HG03095 (cell line): ENCODE results near the gene PCDHGC5.

Source experiments
- ATAC-seq: cut with Tn5 transposase; IDR thresholded peaks from one replicate; pipeline ENCODE4 v1.9.1; 2021; ENCODE audit warnings: moderate library complexity; ENCODE audit not compliant: unreplicated experiment

Gene PCDHGC5

DNA sequence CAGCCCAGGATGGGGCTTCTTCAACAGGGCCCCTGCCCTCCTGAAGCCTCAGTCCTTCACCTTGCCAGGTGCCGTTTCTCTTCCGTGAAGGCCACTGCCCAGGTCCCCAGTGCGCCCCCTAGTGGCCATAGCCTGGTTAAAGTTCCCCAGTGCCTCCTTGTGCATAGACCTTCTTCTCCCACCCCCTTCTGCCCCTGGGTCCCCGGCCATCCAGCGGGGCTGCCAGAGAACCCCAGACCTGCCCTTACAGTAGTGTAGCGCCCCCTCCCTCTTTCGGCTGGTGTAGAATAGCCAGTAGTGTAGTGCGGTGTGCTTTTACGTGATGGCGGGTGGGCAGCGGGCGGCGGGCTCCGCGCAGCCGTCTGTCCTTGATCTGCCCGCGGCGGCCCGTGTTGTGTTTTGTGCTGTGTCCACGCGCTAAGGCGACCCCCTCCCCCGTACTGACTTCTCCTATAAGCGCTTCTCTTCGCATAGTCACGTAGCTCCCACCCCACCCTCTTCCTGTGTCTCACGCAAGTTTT is 23.6 kb downstream of the PCDHGC5 start:
- no peak for ATAC-seq

DNA sequence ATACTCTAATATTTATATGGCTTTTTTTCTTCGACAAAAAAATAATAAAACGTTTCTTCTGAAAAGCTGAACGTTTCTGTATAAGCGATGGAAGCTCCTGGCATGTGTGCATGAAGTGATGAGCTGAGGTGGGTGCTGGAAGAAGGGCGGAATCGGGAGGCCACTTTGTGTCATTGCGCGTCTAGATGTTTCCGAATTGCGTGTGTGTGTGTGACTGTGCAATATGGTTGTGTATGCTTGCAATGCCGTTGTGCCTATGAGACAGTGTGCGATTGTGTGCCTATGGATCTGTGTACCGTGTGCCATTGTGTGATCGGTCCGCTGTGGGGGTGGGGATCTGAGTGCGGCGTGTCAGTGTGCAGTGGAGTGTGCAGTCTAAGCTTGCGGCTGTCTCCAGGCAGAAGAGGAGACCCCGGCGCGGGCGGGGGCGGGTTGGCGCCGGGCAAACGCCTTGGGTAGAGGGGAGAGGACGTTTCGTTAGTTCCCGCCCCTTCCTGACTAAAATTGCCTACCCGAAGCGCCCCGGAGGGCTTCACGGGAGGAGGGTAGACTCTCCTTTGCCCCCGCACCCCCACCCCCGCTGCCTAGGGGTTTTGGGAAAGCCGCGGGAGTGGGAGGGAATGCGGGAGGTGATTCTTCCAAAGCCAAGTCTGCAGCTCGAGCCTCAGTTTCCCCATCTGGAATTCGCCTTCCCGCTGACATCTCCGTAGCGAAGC is 24.2 kb downstream of the PCDHGC5 start:
- ATAC-seq = no peak

DNA sequence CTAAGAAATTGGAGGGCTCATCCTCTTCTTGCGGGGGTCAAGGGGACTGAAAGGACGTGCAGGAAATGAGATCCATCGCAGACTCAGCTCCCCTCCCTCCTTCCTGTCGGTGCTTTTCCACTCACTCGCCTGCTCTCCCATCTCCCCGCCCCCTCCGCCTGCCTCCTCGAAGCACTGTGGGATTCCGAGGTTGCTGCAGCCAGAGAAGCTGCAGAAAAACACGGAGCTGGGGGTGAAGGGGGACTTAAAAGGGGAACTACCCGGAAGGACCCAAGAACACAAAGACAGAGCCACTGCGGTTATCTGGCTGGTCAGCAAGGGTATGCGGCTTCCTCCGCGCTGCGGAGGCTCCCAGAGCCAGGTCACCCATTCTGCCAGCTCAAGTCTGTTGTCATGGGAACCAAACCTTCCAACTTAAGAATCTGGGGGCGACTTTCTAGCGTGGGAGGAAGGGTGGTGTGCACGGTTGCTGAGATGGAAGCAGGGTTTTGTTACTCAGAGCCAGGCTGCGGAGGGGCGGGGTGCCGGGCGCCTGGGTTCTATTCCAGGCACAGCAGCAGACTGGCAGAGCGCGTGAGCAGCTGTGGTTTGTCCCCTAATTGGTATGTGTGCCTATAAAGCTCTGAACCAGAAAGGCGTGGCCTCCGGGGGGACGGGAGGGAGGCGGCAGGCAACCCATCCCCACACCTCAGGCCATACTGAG is 24.9 kb downstream of the PCDHGC5 start:
- no peak for ATAC-seq

DNA sequence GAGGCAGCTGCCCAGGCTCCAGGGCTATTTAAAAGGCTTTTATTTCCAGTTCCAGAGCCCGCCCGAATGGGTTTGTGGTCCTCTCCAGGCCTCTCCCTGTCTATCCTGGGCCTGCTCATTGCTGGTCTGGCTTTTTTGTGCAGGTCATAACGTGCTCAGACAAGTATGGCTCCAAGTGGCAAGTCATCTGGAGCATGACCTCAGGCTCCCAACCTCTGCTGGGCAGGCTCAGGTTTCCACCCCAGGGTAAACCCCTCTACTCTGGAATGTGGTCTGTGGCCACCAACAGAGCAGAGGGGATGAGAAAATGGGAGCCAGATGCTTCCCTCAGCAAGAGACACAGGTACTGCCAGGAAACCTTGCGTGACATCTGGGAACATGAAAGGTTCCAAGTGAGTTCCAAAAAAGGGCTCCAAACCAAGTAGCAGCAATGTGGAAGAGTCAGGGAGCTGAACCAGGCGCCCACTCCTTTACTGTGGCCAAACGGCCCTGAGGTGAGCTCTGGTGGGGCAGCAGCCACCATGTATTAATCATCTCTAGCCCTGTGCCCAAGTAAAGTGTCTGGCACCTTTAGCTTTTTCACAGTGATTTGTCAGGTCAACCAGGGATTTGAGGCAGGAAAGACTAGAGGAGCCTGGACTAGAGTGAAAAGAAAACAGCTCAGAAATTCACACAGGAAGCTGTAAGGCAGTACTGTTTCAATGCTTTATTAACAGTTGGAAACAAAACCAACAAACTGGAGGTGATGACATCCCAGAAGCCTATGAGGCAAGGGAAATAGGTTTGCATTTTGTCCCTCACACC is 25.7 kb downstream of the PCDHGC5 start:
- ATAC-seq = no peak

DNA sequence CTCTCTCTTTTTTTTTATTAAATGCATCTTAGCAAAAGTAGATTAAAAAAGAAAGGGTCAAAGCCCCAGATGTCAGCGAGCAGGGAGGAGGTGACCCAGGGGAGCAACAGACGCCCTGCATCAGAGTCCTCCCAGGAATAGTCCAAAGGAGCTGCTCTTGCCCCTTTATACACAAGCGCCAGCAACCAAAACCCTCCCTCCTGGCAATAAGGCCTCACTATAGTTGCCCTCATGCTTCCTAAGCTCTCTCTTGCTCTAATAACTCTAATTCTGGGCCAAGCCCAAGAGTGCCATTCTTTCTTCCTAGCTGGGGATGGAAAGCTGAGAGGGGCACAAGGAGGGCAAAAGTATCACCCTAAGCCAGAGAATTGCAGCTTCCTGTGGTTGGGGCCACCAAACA is 26.3 kb downstream of the PCDHGC5 start:
- ATAC-seq = no peak

DNA sequence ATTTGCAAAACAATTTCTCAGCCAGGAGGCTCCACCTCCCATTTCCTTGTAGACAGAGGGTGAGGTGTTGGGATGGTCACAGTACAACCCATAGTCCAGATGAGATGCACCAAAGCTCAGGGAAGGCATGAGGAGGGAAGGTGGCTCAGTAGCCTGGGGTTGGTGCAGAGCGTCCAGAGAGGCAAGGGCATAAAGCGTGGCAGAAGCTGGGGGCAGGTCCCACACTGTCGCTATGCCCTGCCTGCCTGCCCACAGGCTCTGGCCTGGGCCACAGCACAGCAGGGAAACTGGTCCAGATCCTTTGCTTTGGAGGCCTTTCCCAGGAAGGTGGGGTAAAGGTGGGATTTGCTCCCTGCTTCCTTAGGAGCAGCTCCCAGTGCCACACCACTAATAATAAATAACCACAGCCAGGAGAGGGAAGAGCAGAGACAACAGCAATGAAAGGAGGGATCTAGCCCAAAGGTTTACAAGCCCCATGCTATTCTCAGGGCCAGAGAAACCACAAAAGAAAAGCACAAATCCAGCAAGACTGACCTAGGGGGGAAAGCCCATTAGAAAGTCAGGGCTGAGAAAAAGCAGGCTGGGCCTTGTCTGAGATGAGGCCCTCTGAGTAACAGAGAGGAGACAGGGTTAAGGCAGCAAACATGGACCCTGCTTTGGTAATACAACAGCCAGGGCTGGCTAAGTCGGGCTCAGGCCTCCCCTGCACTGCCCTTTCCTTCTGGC is 27.2 kb downstream of the PCDHGC5 start:
- ATAC-seq = no peak

DNA sequence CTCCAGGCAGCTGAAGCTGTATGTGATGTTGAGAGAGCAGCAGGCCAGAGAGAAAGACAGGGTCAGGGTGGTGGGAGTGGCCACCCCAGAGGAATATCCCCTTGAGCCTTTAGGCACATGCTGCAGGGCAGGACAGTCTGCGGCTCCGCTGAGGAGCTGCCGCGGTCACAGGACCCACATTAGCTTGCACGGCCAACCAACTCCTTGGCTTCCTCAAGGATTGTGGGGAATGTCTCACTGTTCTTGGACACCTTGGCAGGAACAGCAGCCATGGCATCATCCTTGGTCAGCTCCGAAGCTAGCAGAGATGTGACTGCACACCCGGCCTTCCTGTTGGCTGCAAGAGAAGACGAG is 27.8 kb downstream of the PCDHGC5 start:
- no peak for ATAC-seq

DNA sequence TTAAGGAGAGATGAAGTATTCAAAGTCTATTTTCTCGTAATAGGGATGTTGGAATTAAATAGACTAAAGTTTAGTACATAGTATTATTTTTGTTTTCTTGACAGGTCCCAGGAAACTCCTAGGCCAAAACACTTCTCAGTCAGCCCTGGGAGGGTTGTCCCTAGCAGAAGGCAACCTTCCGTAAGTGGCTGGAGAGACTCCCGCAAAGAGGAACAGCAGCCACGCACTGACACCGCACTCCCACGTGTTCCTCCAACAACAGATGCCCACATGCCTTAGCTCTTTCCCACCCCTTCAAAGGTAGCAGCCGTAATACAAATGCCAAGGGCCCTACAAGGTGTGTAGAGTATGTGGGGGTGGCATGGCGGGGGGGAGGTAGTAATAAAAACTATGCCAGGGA is 28.4 kb downstream of the PCDHGC5 start:
- no peak for ATAC-seq

DNA sequence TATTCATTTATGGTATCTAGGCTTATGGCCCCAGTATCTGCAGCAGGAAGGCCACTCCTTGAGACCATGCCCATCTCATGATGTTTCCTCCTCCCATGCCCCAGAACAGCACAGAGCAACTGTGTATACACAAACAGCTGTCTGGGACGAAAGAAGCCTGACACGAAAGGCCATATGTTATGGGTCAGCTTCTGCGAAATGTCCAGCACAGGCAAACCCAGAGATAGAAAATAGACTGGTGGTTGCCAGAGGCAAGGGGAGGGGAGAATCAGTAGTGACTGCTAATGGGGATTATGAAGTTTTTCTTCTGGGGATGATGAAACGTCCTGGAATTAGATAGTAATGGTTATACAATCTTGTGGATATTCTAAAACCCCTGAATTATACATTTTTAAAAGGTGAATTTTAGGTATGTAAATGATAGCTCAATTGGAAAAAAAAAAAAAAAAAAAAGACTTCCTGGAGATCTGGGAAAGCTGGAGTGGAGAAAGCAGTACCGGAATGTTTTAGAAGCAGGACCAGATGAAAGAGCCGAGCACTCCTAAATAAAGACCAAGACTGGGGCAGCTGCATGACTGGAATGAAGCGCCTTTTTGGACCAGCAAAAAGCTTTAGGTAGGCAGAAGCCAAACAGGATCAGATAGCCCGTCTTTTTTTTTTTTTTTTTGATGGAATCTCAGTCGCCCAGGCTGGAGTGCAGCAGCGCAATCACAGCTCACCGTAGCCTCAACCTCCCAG is 29.2 kb downstream of the PCDHGC5 start:
- no peak for ATAC-seq

DNA sequence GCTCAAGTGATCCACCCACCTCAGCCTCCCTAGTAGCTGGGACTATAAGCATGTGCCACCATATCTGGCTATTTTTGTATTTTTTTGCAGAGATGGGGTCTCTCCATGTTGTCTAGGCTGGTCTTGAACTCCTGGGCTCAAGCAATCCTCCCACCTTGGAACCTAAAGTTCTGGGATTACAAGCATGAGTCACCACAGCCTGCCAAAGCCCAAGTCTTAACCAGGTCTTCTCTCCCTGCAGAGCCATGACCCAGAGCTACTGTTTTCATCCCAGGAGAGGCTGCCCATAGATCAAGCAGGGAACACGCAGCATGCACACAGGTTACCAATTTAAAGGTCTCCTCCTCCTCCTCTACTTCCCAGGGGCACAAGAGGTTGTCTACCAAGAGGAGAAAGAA is 29.7 kb downstream of the PCDHGC5 start:
- no peak for ATAC-seq

DNA sequence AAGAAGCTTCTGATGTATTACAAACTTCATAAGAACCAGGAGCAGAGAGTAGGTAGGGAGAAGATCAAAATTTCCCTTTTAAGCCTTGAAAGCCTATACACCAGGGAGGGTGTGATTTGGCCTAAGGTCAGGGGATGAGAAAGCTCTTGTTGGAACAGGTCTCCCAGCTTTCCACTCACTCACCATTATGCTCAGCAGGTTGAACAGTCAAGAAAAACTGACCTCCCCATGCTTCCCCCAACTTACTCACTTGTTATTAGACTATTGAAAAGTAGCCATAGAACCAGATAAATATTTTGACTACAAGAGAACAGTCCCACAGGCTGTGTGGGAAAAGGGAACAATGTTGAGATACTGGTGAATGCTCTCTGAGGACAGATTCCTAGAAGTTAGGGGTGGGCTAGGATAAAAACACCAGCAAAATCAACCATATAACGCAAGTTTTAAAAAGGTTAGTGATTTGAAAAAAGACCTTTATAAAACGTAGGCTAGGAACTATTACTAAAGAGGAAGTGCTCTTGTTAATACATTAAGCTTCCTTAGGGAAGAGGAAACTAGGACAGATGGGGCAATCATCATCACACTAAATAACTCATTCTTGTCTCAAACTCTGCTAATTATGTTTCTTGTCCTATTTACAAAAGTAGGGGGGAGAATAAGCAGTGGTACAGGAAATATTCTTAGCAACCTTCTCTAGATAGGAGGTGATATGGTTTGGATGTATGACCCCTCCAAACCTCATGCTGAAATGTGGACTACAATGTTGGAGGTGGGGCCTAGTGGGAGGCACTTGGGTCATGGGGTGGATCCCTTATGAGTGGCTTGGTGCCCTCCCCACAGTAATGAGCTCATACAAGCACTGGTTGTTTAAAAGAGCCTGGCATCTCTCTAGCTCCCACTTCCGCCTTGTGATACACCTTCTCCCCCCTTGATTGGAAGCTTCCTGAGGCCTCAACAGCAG is 31.0 kb downstream of the PCDHGC5 start:
- ATAC-seq = no peak

DNA sequence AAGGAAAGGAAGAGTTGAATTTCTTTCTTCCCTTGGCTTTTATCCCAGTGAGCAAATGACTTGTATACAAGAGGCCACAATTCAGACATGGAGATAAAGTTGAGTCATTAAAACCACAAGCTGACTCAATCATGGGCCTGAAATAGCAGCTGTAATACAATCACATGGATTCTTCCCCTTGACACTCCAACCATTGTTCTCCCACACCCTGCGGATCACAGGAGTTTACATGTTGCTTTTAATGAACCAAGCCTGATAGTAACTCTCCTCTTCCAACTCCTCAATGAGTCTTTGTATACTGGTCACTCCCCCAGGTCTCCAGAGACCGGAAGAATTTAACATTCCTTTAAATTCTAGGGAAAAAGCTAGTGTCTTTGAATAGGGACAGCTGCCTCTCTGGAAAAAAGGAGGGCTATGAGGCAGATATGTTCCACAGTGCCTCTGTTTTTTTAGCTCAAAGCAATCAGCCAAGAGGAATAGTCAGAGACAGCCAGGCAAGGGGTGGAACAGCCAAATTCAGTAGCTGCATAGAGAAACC is 32.4 kb downstream of the PCDHGC5 start:
- no peak for ATAC-seq

DNA sequence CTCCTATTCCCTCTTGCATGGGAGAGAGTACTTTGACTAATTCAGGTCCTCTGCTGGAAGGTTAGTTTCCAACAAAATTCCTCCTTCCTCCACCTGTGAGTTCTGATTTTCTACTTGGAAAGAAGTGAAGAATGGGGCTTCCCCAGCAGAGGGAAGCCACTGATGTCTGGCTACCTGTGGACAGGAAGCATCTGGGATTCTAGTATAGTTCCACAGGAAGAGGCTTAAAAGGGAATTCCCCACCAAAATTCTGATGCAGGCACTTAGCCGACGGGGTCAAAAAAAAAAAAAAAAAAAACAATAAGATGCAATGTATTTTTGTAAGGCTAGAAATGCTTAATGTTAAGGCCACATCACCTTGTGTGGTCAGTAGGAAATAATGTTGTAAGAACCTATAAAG is 33.4 kb downstream of the PCDHGC5 start:
- no peak for ATAC-seq

DNA sequence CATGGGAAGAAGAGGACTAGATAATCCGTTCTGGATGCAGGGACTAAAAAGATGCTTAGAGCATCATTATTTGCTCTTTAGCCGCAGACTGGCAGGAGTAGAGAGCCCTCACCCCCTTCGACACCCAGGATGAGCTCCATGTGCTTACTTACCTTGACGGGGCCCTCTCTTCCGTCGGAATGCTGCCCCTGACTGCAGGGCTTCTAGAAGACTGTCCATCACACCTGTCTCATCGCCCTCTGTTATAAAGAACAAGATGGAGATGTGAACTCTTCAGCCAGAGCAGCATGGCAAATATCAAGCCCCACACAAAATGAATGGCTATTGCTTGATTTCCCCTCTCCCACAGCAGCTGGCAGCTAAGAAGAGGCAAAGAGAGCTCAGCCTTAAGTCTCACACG is 35.1 kb downstream of the PCDHGC5 start:
- no peak for ATAC-seq

DNA sequence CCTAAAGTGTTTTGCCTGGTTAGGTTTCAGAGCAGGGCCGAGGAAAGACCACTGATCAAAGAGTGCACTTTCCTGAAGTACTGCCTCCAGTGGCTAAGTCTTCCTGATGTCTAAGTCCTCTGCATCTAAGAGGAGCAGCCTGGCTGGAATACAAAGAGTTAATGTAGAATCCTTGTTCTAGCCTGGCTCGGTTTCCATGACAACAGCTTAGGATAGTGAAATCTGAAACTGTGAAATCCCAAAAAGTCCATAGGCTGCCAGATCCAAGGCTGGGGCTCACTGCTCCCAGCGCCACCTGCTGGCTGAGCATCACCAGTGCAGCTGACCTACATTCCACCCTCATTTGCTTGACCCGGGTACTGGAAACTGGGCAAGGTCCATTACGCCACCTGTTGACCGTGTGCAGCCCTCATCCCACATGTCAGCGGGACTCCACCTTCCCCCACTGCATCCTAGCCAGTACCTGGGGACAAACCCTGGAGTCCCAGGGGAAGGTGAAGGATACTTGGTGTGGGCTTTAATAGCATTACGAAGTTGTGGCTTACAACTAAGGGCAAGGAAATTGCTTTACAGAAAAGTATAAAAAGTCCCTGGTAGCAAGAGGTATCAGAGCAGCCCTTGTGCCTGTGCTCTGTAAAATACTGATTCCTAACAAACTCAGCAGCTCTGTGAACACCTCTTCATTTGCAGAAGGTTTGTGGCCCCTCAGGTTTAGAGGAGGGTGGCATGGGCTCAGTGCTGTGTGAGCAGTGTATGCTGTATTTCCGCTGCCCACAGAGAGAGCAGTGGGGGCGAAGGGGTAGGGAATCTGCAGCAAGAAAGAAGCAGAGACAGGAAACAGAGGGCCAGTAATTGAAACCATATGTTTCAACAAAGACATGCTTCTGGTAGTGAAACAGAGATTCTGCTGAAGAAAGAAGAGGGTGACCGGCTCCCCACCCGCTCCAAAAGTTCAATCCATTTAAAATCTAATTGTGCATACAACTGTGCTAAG is 36.0 kb downstream of the PCDHGC5 start:
- ATAC-seq = peak; percentile 50

DNA sequence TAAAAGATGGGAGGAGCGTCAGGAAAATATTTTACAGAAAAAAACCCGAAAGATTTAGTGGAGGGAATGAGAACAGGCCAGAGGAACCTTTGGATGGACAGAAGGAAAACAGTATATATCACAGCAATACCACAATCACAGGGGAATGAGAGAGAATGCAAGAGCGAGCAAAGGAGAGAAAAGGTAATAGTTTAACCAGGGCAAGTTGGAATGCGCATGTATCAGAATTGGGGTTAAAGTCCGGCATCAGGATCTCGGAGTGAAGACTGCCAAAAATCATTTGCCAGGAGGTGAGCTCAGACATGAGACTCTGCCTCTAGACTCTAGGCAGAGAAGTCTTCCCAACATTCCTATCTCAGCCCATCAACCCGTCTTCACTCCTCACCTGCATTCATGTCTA is 36.8 kb downstream of the PCDHGC5 start:
- ATAC-seq = no peak

DNA sequence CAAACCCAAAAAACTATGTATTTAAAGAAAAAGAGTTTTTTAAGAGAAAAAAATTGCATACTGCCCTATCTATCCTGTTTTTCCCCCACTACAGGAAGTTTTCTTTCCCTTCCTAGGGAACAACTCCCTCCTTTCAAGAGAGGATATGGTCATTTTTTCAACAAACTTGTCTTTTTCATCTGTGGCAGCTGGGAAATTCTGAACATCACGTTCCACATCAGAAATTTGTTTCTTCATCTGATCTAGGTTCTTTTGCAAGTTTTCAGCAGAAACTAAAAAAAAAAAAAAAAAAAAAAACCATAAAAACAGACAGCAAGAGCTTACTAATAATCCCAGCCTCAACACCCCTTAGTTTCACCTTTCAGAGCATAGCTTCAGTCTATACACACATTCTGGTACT is 38.5 kb downstream of the PCDHGC5 start:
- no peak for ATAC-seq
